Stimulated activated CD4-positive, alpha-beta T cell treated with anti-CD3 and anti-CD28 coated beads, Interleukin-15, amount 100 ng/mL, for 48 hours (primary cell): Measurements from ENCODE around the gene APOC1.
A peak's percentile ranks its signal among the peaks of the same experiment; 100 is the strongest.
"Not testable (repeated sequence)": the region's sequence is repeated elsewhere in the genome, so short reads cannot be mapped to it uniquely, and the experiment has no call there.

Experiments
- DNase-seq, 2 donors: peaks; one replicate each; pipeline ENCODE4 v3.0.0-alpha.2; 2020; ENCODE audit warnings: low read depth in 2 of 2

The APOC1 gene

DNA sequence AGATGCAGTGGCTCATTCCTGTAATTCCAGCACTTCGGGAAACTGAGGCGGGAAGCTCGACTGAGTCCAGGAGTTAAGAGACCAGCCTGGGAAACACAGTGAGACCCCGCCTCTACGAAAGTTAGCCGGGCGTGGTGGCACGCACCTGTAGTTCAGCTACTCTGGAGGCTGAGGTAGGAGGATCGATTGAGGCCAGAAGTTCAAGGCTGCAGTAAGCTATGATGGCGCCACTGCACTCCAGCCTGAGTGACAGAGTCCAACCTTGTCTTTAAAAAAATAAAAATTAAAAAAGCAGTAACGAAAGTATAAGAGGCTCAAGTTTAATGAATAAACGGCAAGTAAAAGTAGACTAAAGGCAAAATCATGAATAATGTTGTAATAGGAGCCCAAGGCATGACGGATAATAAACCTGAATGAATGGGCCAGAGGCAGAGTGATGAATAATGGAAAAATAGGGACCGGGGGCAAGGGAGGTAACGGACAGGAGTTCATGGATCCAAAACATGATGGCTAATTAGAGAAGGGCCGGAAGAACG lies 24.5 kb upstream of the APOC1 start:
- no peak for DNase-seq

DNA sequence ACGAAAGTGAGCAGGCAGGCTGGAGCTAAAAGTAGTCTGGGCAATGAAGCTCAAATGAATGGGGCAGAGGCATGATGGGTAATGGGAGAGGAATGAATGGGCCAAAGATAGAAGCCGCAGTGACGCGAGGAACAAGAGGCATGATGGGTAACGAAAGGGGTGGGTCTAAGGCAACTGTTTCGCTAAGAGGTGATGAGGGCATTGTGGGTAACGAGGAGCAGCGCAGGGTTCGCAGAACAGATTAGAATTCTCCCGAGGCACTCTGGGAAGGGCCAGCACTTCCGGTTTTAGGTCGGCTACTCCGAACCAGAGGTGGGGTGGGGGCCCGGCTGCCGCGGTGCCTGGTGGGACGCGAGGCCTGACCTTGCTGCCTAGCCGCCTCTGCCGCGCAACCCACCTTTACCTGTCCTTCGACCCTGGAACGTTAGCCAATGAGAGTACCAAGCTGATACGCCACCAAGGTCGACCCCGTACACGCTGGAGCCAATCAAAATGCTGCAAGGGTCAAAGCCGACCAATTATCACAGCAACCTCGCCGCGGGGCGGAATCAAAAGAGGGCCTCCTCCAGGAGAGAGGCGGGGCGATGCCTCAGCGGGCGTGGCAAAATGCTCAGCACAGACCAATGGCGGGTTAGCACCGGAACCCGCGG lies 23.9 kb upstream of the APOC1 start:
- DNase-seq, result peak in 1 of 2 donors; percentile 100

DNA sequence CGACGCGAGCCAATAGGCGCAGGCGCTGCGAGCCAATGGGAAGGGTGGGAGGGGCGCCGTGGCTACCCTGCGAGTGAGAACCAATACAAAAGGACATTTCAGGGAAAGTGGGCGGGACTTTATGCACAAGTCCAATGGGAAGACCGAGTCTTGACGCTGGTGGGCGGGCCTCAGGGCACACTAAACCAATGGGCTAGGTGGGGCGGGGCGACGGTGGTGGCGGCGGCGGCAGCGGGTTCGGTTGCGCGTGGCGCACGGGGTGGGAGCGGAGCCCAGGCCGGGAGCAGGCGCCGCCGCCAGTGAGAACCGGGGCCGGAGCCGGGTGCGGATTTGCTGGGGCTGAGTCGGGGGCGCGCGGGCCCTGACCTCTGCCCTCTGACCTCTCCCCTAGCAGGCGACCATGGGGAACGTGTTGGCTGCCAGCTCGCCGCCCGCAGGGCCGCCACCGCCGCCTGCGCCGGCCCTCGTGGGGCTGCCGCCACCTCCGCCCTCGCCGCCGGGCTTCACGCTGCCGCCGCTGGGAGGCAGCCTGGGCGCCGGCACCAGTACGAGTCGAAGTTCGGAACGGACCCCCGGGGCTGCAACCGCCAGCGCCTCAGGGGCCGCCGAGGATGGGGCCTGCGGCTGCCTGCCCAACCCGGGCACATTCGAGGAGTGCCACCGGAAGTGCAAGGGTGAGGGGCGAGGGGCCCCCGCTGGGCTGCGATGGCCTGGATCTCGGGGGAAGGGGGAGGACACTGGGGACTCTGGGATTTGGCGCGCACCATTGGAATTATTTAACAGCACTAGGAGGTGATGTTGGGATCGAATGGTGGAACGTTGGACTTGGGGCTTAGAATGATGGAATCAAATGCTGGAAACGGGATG lies 23.2 kb upstream of the APOC1 start, which contains the start of gene TOMM40:
Gene TOMM40 (plus strand): TSS at position 239 of the 867 bp plus-strand sequence. CDS start 162 bp downstream, at position 401.
- DNase-seq, result peak in 1 of 2 donors; percentile 100

DNA sequence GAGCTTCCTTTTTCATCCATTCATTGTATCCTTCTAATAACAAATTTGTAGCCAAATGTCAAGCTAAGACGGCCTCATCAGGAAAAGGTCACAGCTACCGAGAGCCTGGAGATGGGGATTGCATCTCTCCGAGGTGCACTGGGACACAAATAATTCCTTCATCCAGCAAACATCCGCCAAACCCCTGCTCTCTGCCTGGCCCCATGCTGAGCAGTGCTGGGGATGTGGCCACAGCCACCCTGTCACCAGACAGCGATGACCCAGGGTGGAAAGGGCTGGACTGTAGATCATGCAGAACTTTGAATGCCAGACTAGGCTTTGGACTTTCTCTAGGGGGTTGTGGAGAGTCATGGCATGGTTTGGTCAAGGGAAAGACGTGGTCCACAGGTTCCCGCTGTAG lies 21.5 kb upstream of the APOC1 start:
- no peak for DNase-seq

DNA sequence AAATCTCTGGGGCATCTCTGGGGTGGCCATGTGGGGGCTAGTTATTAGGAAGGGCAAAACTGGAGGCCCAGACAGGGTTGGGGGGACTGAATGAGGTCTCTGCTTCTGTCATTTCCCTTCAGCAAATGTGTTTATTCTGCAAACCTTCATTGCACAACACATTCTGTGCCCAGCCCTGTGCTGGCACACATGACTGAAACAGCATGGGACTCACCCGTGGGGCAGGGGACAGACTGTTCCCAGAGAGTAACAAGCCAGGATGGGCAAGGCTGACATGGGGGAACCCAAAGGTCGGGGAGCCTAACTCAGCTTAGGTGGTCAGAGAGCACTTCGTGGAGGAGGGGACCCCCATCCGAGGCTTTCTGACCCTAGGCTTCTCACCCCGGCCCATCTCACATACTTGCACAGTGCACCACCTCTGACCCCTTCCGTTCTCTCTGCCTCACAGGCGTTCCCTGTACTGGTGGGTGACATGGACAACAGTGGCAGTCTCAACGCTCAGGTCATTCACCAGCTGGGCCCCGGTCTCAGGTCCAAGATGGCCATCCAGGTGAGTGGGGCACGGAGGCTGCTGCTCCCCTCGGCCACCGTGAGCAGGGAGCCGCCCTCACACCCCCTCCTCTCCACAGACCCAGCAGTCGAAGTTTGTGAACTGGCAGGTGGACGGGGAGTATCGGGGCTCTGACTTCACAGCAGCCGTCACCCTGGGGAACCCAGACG lies 20.9 kb upstream of the APOC1 start:
- no peak for DNase-seq

DNA sequence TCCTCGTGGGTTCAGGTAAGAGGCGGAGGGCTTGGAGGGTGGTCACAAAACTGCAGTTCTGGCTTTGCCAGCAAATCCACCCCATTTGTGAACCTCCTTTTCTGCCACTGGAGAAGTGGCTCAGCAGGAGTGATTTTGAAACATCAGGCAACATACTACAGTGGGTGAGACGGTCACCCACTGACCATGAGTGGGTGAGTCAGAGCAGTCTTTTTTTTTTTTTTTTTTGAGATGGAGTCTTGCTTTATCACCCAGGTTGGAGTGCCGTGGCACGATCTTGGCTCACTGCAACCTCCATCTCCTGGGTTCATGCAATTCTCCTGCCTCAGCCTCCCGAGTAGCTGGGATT lies 20.4 kb upstream of the APOC1 start:
- no peak for DNase-seq

DNA sequence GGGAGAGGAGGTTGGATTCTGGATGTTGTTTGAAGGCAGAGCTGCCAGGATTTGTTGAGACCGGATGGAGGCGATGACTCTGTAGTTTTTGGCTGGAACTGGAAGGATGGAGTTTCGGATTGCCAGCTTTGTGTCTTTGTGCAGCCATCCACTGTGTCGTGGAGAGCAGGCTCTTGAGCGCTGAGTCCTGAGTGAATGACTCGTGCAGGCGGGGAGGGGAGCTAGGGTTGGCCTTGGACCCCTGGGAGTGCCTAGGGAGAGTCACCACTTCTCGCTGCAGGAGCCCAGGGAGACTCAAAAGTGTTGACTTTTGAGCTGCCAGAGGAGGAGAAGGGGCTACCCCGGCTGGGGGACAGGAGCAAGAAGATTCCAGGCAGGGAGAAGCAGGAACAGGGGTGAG lies 19.5 kb upstream of the APOC1 start:
- no peak for DNase-seq

DNA sequence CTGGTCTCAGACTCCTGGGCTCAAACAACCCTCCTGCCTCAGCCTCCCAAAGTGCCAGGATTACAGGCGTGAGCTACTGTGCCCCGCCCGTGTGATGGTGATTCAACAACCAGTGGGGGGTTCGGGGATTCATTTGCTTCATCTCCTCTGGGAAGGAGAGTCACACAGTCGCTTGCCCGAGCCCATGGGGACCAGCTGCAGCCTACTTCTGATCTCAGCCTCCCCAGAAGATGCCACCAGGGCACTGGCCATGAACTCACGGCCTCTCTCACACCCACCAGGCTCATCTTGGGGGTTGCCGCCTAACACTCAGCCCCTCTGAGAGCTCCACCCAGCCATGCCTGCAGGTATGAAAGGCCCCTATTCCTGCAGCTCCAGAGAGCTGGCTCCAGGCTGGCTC lies 16.6 kb upstream of the APOC1 start:
- no peak for DNase-seq

DNA sequence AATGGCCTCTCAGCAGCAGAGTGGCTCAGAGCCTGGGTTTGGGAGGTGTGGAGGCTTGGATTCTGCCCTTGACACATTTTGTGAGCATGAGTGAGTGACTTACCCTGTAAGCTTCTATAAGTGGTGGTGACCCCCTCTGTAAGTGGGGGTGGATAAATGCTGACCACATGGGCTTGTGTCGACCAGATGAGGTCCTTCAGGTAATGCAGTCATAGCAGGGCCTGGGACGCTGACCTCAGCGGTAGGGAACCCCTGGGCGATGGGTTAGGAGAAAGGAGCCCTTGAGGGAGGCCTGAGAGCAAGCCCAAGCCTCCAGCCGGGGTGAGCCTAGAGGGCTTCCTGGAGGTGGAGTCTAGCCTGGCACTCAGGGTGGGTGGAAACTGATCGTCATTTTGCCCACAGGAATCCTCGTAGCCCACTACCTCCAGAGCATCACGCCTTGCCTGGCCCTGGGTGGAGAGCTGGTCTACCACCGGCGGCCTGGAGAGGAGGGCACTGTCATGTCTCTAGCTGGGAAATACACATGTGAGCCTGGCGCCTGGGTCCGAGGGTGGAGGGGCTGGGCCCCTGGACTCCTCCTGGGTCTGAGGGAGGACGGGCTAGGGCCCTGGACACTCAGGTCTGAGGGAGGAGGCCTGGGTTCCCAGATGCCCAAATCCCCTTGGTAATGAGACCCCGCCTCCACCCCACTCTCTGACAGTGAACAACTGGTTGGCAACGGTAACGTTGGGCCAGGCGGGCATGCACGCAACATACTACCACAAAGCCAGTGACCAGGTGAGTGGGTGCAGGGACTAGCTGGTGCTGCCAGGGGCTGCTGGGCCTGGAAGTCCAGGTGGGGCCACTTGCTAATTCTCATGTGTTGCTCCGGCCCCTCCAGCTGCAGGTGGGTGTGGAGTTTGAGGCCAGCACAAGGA lies 13.8 kb upstream of the APOC1 start:
- no peak for DNase-seq

DNA sequence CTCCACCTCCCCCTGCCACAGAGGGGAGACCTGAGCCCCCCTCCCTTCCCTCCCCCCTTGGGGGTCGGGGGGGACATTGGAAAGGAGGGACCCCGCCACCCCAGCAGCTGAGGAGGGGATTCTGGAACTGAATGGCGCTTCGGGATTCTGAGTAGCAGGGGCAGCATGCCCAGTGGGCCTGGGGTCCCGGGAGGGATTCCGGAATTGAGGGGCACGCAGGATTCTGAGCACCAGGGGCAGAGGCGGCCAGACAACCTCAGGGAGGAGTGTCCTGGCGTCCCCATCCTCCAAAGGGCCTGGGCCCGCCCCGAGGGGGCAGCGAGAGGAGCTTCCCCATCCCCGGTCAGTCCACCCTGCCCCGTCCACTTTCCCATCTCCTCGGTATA lies 11.2 kb upstream of the APOC1 start:
- no peak for DNase-seq

DNA sequence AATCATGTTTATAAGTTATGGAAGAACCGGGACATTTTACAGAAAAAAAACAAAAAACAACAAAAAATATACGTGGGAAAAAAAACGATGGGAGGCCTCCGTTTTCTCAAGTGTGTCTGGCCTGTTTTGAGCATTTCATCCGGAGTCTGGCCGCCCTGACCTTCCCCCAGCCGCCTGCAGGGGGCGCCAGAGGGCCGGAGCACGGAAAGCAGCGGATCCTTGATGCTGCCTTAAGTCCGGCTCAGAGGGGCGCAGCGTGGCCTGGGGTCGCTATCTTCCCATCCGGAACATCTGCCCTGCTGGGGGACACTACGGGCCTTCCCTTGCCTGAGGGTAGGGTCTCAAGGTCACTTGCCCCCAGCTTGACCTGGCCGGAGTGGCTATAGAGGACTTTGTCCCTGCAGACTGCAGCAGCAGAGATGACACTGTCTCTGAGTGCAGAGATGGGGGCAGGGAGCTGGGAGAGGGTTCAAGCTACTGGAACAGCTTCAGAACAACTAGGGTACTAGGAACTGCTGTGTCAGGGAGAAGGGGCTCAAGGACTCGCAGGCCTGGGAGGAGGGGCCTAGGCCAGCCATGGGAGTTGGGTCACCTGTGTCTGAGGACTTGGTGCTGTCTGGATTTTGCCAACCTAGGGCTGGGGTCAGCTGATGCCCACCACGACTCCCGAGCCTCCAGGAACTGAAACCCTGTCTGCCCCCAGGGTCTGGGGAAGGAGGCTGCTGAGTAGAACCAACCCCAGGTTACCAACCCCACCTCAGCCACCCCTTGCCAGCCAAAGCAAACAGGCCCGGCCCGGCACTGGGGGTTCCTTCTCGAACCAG lies 10.6 kb upstream of the APOC1 start:
- DNase-seq, result peak; percentile 49 to 67

DNA sequence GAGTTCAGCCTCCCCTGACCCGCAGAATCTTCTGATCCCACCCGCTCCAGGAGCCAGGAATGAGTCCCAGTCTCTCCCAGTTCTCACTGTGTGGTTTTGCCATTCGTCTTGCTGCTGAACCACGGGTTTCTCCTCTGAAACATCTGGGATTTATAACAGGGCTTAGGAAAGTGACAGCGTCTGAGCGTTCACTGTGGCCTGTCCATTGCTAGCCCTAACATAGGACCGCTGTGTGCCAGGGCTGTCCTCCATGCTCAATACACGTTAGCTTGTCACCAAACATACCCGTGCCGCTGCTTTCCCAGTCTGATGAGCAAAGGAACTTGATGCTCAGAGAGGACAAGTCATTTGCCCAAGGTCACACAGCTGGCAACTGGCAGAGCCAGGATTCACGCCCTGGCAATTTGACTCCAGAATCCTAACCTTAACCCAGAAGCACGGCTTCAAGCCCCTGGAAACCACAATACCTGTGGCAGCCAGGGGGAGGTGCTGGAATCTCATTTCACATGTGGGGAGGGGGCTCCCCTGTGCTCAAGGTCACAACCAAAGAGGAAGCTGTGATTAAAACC lies 9.9 kb upstream of the APOC1 start:
- DNase-seq, result no peak

DNA sequence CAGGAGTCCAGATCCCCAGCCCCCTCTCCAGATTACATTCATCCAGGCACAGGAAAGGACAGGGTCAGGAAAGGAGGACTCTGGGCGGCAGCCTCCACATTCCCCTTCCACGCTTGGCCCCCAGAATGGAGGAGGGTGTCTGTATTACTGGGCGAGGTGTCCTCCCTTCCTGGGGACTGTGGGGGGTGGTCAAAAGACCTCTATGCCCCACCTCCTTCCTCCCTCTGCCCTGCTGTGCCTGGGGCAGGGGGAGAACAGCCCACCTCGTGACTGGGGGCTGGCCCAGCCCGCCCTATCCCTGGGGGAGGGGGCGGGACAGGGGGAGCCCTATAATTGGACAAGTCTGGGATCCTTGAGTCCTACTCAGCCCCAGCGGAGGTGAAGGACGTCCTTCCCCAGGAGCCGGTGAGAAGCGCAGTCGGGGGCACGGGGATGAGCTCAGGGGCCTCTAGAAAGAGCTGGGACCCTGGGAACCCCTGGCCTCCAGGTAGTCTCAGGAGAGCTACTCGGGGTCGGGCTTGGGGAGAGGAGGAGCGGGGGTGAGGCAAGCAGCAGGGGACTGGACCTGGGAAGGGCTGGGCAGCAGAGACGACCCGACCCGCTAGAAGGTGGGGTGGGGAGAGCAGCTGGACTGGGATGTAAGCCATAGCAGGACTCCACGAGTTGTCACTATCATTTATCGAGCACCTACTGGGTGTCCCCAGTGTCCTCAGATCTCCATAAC lies 8.8 kb upstream of the APOC1 start, which contains the start of gene APOE:
Gene APOE (plus strand): TSS at position 360 of the 724 bp plus-strand sequence. CDS start 829 bp downstream, outside the sequence.
- DNase-seq, result no peak

DNA sequence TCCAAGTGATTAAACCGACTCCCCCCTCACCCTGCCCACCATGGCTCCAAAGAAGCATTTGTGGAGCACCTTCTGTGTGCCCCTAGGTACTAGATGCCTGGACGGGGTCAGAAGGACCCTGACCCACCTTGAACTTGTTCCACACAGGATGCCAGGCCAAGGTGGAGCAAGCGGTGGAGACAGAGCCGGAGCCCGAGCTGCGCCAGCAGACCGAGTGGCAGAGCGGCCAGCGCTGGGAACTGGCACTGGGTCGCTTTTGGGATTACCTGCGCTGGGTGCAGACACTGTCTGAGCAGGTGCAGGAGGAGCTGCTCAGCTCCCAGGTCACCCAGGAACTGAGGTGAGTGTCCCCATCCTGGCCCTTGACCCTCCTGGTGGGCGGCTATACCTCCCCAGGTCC lies 6.8 kb upstream of the APOC1 start:
- DNase-seq, result no peak

DNA sequence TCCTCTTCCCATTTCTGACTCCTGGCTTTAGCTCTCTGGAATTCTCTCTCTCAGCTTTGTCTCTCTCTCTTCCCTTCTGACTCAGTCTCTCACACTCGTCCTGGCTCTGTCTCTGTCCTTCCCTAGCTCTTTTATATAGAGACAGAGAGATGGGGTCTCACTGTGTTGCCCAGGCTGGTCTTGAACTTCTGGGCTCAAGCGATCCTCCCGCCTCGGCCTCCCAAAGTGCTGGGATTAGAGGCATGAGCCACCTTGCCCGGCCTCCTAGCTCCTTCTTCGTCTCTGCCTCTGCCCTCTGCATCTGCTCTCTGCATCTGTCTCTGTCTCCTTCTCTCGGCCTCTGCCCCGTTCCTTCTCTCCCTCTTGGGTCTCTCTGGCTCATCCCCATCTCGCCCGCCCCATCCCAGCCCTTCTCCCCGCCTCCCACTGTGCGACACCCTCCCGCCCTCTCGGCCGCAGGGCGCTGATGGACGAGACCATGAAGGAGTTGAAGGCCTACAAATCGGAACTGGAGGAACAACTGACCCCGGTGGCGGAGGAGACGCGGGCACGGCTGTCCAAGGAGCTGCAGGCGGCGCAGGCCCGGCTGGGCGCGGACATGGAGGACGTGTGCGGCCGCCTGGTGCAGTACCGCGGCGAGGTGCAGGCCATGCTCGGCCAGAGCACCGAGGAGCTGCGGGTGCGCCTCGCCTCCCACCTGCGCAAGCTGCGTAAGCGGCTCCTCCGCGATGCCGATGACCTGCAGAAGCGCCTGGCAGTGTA lies 6.2 kb upstream of the APOC1 start:
- no peak for DNase-seq

DNA sequence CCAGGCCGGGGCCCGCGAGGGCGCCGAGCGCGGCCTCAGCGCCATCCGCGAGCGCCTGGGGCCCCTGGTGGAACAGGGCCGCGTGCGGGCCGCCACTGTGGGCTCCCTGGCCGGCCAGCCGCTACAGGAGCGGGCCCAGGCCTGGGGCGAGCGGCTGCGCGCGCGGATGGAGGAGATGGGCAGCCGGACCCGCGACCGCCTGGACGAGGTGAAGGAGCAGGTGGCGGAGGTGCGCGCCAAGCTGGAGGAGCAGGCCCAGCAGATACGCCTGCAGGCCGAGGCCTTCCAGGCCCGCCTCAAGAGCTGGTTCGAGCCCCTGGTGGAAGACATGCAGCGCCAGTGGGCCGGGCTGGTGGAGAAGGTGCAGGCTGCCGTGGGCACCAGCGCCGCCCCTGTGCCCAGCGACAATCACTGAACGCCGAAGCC lies 5.6 kb upstream of the APOC1 start:
- no peak for DNase-seq

DNA sequence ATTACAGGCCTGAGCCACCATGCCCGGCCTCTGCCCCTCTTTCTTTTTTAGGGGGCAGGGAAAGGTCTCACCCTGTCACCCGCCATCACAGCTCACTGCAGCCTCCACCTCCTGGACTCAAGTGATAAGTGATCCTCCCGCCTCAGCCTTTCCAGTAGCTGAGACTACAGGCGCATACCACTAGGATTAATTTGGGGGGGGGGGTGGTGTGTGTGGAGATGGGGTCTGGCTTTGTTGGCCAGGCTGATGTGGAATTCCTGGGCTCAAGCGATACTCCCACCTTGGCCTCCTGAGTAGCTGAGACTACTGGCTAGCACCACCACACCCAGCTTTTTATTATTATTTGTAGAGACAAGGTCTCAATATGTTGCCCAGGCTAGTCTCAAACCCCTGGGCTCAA lies 4.6 kb upstream of the APOC1 start:
- DNase-seq, result no peak

DNA sequence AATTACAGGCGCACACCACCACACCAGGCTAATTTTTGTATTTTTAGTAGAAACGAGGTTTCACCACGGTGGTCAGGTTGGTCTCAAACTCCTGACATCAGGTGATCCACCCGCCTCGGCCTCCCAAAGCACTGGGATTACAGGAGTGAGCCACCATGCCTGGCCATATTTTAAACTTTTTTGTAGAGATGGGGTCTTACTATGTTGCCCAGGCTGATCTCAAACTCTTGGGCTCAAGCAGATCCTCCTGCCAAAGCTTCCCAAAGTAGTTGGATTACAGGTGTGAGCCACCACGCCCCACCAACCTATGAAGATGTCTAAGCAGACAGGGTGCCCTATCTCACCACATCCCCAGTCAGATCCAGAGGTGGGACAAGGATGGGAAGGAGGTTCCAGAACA lies 2.5 kb upstream of the APOC1 start:
- not testable (repeated sequence) for DNase-seq
